Measurements from ENCODE around the gene HOMER1. TPM values are rescaled to one million over a fixed set of nuclear protein-coding genes. Genes with fewer than 3 reads are reported as not detected.

HOMER1 gene
- total and polyA plus RNA-seq, 9 of the 15 experiments (the other 6 are each of a cell fraction or from before 2014, with no cell fraction given), result 6.3 to 39.9 (median 9.9) TPM

GRCh38 chr5:79418276-79418675, 95.7 kb downstream of the HOMER1 start (continued):
- TF ChIP-seq ATF6 (CRISPR knock-in tag; IDR thresholded peaks at IDR 0.05) (no peak), MECOM (CRISPR knock-in tag; IDR thresholded peaks at IDR 0.05) (no peak)

- DNase-seq (ENCODE audit: extremely low read depth in 1 of 4, low spot score in 3 of 4), result no peak
- H4K20me1 ChIP-seq (replicated peaks; ENCODE audit: control insufficient read depth, insufficient read depth, low read length), result no peaks in the 10 kb centered on the region
- no peak overlapping the region for H2AFZ ChIP-seq (ENCODE audit: low read depth, low read length)
- ChIA-PET POLR2A (no interaction called here), CTCF (ENCODE audit: low intra/inter-chr PET ratio) (no interaction called here)
- ATAC-seq, result no peak
- no peak for FAIRE-seq
- 55% methylated on average over 1 of the region's 1 CpG for WGBS (ENCODE audit: insufficient coverage, low coverage, missing lambda C conversion rate)
- H3K4me2 ChIP-seq (ENCODE audit: insufficient read depth, low read length), result no peak overlapping the region
- no peaks in the 10 kb centered on the region for H3K4me1 ChIP-seq (replicated peaks in 1 of 2; ENCODE audit: control insufficient read depth in 2 of 2, insufficient read depth in 2 of 2, low read length in 2 of 2)
- H3K27me3 ChIP-seq (ENCODE audit: control insufficient read depth in 2 of 2, insufficient read depth in 2 of 2, low read length in 2 of 2), result no peaks in the 10 kb centered on the region
- no TSS peak for BruUV-seq (replicated peaks)
- no peaks in the 10 kb centered on the region for H3K9me3 ChIP-seq (replicated peaks; ENCODE audit: control insufficient read depth, insufficient read depth, low read depth, low read length)
- H3K36me3 ChIP-seq (ENCODE audit: control insufficient read depth, insufficient read depth, low read length), result 0 out of 3 replicates have a peak, but pooled peaks cover 2% of the 10 kb centered on the region
- intact Hi-C loops (cut with micrococcal nuclease), result no loop called here
- H3K79me2 ChIP-seq (ENCODE audit: control insufficient read depth, insufficient read depth, low read length), result no peaks in the 10 kb centered on the region
- H3K9me1 ChIP-seq (ENCODE audit: control insufficient read depth, insufficient read depth, low read length), result no peaks in the 10 kb centered on the region
- H3K4me3 ChIP-seq, result no peak overlapping the region
- H3K9ac ChIP-seq (ENCODE audit: insufficient read depth in 1 of 2, low read depth in 2 of 2, low read length in 2 of 2), result no peak overlapping the region
- in situ Hi-C loops (cut with MboI), result no loop called here
- no peak overlapping the region for H3K27ac ChIP-seq (ENCODE audit: extremely low read depth, low read depth, low read length)
- TF ChIP-seq ZNF134 (CRISPR knock-in tag; conservative IDR thresholded peaks at IDR 0.05) (no peak), FOS (IDR thresholded peaks at IDR 0.05; ENCODE audit: extremely low read depth, insufficient read length) (no peak), E2F1 (CRISPR knock-in tag; IDR thresholded peaks at IDR 0.05) (no peak), ZNF444 (CRISPR knock-in tag; IDR thresholded peaks at IDR 0.05) (no peak), KDM2B (CRISPR knock-in tag; IDR thresholded peaks at IDR 0.05) (no peak), MLX (CRISPR knock-in tag; conservative IDR thresholded peaks at IDR 0.05) (no peak), TFE3 (CRISPR knock-in tag; IDR thresholded peaks at IDR 0.05) (no peak), ZNF445 (CRISPR knock-in tag; IDR thresholded peaks at IDR 0.05; ENCODE audit: low read depth) (no peak), KDM5B (IDR thresholded peaks at IDR 0.05; ENCODE audit: insufficient replicate concordance, low read depth, low read length) (no peak), JUND (IDR thresholded peaks at IDR 0.05; ENCODE audit: borderline replicate concordance, low read depth, low read length) (no peak), JUND (tag; IDR thresholded peaks at IDR 0.05; ENCODE audit: borderline replicate concordance, low read depth, low read length) (no peak), RBFOX2 (IDR thresholded peaks at IDR 0.05; ENCODE audit: low read depth, low read length) (no peak), NCOA2 (IDR thresholded peaks at IDR 0.05; ENCODE audit: partially characterized antibody in 2 of 2) (no peak), ZNF384 (IDR thresholded peaks at IDR 0.05; ENCODE audit: low read depth, low read length) (no peak), CTBP1 (IDR thresholded peaks at IDR 0.05; ENCODE audit: borderline replicate concordance) (no peak)
Measured at GRCh38 chr5:79417495-79417894, 96.4 kb downstream of the HOMER1 start.
